KMS-11 (cell line): ENCODE measurements around the gene B3GNT5.

ENCODE experiments used
- H2AFZ ChIP-seq: fragments of 200-600 bp; sonication (generic); 2 replicates; pipeline ENCODE4 v1.6.1; 2016; ENCODE audit warnings: antibody characterized with exemption, mixed run types, low read depth
- H3K27ac ChIP-seq: fragments of 200-600 bp; sonication (generic); 2 replicates; pipeline ENCODE4 v1.6.1; 2016; ENCODE audit warnings: mild to moderate bottlenecking, mixed run types
- H3K27me3 ChIP-seq: fragments of 200-600 bp; sonication (generic); 2 replicates; pipeline ENCODE4 v1.6.1; 2017; ENCODE audit warnings: mild to moderate bottlenecking, low read depth, mixed run types, moderate library complexity; ENCODE audit not compliant: insufficient read depth
- H3K36me3 ChIP-seq: fragments of 200-600 bp; sonication (generic); 2 replicates; pipeline ENCODE4 v1.6.1; 2017; ENCODE audit warnings: mild to moderate bottlenecking, mixed run types; ENCODE audit not compliant: insufficient read depth
- H3K4me1 ChIP-seq: fragments of 200-600 bp; sonication (generic); 2 replicates; pipeline ENCODE4 v1.6.1; 2016; ENCODE audit warnings: mild to moderate bottlenecking, low read depth, mixed run types; ENCODE audit not compliant: poor library complexity, severe bottlenecking
- H3K4me2 ChIP-seq: fragments of 200-600 bp; sonication (generic); 2 replicates; pipeline ENCODE4 v1.7.0; 2016; ENCODE audit warnings: mild to moderate bottlenecking, mixed run types
- H3K4me3 ChIP-seq: fragments of 200-600 bp; sonication (generic); IDR thresholded peaks from 2 replicates; pipeline ENCODE4 v1.6.1; 2017; ENCODE audit warnings: low read depth, low read length, mixed read lengths; ENCODE audit not compliant: insufficient read depth
- H3K79me2 ChIP-seq: fragments of 200-600 bp; sonication (generic); 2 replicates; pipeline ENCODE4 v1.6.1; 2016; ENCODE audit warnings: low read depth, mixed run types; ENCODE audit not compliant: insufficient read depth
- H3K9ac ChIP-seq: fragments of 200-600 bp; sonication (generic); 2 replicates; pipeline ENCODE4 v1.6.1; 2016; ENCODE audit warnings: mild to moderate bottlenecking, mixed run types
- H4K20me1 ChIP-seq: fragments of 200-600 bp; sonication (generic); 2 replicates; pipeline ENCODE4 v1.6.1; 2016; ENCODE audit warnings: mild to moderate bottlenecking, mixed run types; ENCODE audit not compliant: insufficient read depth
- CTCF ChIP-seq: fragments of 200-600 bp; sonication (generic); conservative IDR thresholded peaks from 2 replicates; pipeline ENCODE4 v1.6.1; 2017; ENCODE audit warnings: low read depth, mild to moderate bottlenecking, antibody characterized with exemption, low read length, moderate library complexity, mixed read lengths

Gene B3GNT5

DNA sequence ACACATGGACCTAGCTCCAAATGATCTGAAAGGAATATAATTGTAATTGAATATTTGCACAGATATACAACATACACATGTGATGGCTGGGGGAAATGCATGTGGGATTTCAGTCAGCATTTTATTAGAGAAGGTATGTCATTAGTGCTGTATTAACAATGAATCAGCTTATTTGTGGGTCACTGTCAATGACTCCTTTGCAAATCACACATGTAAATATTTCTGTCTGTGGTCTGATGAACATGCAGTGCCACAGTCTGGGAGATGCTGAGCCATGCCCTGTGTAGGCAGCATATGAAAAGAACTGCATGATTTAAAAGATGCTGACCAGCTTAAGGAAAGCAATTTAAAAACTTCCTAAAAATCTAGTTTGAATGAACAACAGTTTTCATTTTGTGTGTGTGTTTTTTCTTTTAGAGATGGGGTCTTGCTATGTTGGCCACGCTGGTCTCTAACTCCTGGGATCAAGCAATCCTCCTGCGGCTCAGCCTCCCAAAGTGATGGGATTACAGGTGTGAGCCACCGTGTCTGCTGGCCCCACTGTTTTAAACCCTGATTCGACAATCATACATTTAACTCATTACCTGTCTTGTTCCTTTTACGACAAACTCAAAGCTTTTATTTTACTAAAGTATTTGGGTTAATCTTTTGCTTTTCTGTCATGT is 803 bp upstream of the B3GNT5 start:
- Histone ChIP-seq H3K27me3 (no peaks in the 10 kb centered on the region), H4K20me1 (no peaks in the 10 kb centered on the region)

GRCh38 chr3:183253528-183254486 is 754 bp downstream of the B3GNT5 start:
- Histone ChIP-seq H3K4me2 (no peak overlapping the region), H3K79me2 (no peaks in the 10 kb centered on the region), H3K36me3 (no peaks in the 10 kb centered on the region), H3K27me3 (no peaks in the 10 kb centered on the region), H3K27ac (no peak overlapping the region), H4K20me1 (no peaks in the 10 kb centered on the region), H2AFZ (no peak overlapping the region), H3K4me3 (no peak overlapping the region), H3K4me1 (no peaks in the 10 kb centered on the region), H3K9ac (no peak overlapping the region)
- no peak for TF ChIP-seq CTCF

More for the DNA sequence above, 803 bp upstream of the B3GNT5 start:
- Histone ChIP-seq H3K4me1 (no peaks in the 10 kb centered on the region), H2AFZ (no peak overlapping the region), H3K36me3 (no peaks in the 10 kb centered on the region), H3K4me2 (no peak overlapping the region), H3K9ac (no peak overlapping the region), H3K4me3 (no peak overlapping the region), H3K79me2 (no peaks in the 10 kb centered on the region), H3K27ac (no peak overlapping the region)
- no peak for TF ChIP-seq CTCF

GRCh38 chr3:183254487-183255347 is 1.7 kb downstream of the B3GNT5 start:
- H3K9ac ChIP-seq, result no peak overlapping the region
- no peak overlapping the region for H3K4me2 ChIP-seq
- no peaks in the 10 kb centered on the region for H3K4me1 ChIP-seq
- H3K36me3 ChIP-seq, result no peaks in the 10 kb centered on the region
- no peak overlapping the region for H3K4me3 ChIP-seq
- no peaks in the 10 kb centered on the region for H3K27me3 ChIP-seq
- no peak overlapping the region for H3K27ac ChIP-seq
- no peaks in the 10 kb centered on the region for H4K20me1 ChIP-seq
- H3K79me2 ChIP-seq, result no peaks in the 10 kb centered on the region
- no peak for TF ChIP-seq CTCF
- no peak overlapping the region for H2AFZ ChIP-seq

DNA sequence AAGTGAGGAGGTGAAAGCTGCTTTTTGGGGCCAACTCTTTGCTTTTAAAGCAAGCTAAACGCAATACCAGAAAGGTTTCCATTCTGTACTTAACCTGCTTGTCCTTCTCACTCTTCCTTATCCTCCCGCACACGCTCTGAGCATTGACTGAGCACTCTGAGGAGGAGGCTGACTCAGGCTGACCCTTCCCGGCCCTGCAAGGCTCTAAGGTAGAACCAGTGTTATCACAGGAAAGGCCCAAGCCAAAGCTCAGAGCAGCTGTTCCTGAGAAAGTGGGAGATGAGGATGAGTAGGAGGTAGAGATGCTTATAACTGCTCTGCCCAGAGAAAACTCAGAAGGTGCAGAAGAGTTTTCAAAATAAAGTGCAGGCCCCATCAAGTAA is 2.3 kb downstream of the B3GNT5 start:
- H2AFZ ChIP-seq, result no peak overlapping the region
- no peaks in the 10 kb centered on the region for H3K79me2 ChIP-seq
- no peak overlapping the region for H3K27ac ChIP-seq
- no peaks in the 10 kb centered on the region for H4K20me1 ChIP-seq
- TF ChIP-seq CTCF, result no peak
- no peak overlapping the region for H3K4me3 ChIP-seq
- H3K27me3 ChIP-seq, result no peaks in the 10 kb centered on the region
- H3K4me2 ChIP-seq, result no peak overlapping the region
- H3K36me3 ChIP-seq, result no peaks in the 10 kb centered on the region
- H3K4me1 ChIP-seq, result no peaks in the 10 kb centered on the region
- H3K9ac ChIP-seq, result no peak overlapping the region
